GM23248 (cell line): ENCODE results near the gene MRPS18B.

ENCODE experiments used
- EZH2 ChIP-seq: fragments of 200-600 bp; sonication (generic); IDR thresholded peaks from 2 replicates; pipeline ENCODE4 v1.6.1; 2018; ENCODE audit warnings: antibody characterized with exemption, mild to moderate bottlenecking; ENCODE audit not compliant: insufficient read depth, poor library complexity, severe bottlenecking
- EZH2phosphoT487 ChIP-seq: fragments of 200-600 bp; sonication (generic); IDR thresholded peaks from 2 replicates; pipeline ENCODE4 v1.6.1; 2018; ENCODE audit warnings: antibody characterized with exemption, moderate library complexity, mild to moderate bottlenecking, low read depth; ENCODE audit not compliant: insufficient read depth

DNA sequence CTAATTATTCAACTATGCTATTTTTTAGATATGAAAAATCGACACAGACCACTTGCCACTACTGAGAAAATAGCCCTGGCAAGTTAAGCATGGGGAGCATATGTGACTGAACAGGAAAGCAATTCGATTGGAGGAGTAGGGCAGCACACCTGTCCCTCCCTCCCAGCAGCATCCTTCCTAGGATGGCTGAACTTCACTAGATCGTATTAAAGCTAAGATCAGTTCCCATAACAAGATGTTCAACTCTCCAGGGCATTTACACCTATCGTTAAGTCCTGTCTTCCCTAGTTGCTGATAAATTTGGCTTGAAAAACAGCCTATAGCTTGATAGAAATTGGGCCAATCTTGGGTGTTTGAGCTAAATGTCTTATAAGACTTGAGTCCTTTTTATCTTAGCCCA lies 7.6 kb upstream of the MRPS18B start:
- TF ChIP-seq EZH2, result no peak
- no peak for TF ChIP-seq EZH2phosphoT487
